SW 1271 (cell line): ENCODE measurements around the gene R3HDM1.
"Not testable (repeated sequence)": the region's sequence is repeated elsewhere in the genome, so short reads cannot be mapped to it uniquely, and the experiment has no call there.

Source experiments
- DNase-seq, 2 experiments: peaks; one replicate each; lab custom pipeline; 2025; lab: John Stamatoyannopoulos, UW

Gene R3HDM1

GRCh38 chr2:135709992-135710391 is 178.7 kb downstream of the R3HDM1 start:
- peak in 1 of 2 experiments; percentile 23 for DNase-seq

DNA sequence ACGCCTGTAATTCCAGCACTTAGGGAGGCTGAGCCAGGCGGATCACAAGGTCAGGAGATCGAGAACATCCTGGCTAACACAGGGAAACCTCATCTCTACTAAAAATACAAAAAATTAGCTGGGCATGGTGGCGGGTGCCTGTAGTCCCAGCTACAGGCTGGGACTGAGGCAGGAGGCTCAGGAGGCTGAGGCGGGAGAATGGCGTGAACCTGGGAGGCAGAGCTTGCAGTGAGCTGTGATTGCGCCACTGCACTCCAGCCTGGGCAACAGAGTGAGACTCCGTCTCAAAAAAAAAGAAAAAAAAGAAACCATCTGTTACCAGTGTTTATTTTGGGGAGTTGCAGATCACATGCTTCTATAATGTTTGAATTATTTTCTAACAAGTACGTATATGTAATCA is 183.8 kb downstream of the R3HDM1 start:
- DNase-seq, result not testable (repeated sequence)

- DNase-seq, result no peak
These were observed 196.9 kb downstream of the R3HDM1 start for GRCh38 chr2:135728064-135728743.

DNA sequence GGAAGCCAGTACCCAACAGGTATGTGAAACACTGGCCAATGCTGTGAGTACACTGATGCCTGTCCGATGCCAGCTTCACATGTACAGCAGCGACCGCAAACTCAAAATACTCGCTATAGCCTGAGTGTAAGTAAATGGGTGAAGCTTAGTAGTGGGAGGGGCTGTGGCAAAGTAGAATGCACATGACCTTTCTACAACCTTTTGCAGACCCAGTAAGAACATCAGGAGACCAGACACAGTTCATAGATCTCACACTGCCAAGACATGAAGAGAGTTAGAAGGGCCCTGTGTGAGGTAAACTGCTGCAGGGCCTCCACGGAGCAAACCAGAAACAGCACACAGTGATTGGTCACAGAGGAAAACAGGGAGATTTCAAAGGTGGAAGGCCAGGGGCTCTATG is 201.3 kb downstream of the R3HDM1 start:
- no peak for DNase-seq

DNA sequence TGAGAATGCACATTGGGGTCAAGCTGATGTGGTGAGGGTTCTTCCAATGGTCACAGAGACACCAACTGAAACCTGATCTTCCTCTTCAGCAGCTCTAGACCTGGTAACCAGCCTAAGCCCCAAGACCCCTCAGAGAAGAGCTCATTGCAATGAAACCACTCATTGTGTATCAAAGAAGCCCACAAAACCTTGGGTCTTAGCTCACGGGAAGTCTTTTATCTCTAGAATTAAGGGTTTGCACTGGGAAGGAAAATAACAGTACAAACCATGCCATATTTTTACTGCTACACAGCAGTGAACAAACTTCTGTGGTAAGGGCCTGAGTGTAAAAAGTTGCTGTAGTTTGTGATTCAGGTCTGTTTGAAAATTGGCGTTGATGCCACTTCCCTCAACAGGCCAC is 201.8 kb downstream of the R3HDM1 start:
- DNase-seq, result no peak

DNA sequence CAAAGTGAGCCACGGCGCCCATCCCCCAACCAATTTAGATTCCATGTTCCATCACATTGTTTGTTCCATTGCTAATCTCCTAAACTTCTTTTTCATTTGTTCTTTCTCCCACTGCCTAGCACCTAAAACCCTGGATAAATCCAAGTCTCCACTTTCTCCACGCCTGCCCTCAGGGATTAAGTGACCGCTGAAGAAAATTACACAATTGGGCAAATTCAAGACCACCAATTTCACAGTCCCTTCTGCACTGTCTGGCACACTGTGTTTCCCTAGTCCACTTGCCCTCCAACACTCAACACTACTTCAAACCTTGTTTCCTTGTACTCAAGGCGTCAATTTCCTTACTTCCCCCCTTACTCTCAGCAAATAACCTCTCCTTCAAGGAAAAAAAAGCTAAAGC is 205.3 kb downstream of the R3HDM1 start:
- DNase-seq, result no peak

DNA sequence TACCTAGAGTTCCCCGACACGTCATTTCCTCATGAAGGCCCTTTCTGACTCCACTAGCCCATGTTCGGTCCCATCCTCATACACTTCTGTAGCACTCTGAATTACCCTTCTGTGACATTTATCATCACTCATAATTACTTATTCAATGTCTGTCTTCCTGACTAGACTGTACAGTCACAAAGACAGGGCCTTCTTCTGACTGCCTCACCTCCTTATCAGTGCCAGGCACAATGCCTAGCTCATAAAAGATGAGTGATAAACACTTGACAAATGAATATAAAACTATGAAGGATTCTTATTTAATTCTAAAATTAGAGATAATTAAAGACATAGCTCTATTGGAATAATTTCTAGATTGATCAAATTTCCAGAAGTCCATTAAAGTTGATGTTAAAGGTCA is 208.9 kb downstream of the R3HDM1 start:
- DNase-seq, result no peak

DNA sequence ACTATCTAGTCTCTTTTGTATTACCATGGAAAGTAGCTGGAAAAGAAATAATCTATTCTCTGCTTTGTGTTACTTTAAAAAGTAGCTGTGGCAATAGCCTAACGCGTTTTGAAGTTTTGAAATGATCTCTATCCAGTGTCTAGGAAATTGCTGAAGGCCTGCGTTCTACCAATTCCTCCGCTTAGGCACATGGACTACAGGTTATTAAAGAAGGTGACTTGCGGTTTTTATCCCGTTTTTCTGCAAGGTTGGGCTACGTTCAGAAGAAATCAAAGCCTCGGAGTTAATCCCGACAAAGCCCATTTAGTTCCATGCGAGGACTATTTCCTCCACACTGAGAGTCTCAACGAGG is 209.7 kb downstream of the R3HDM1 start:
- DNase-seq, result no peak

- peak; percentile 95 to 97 for DNase-seq
These were observed 210.4 kb downstream of the R3HDM1 start, which contains the start of gene UBXN4 for GRCh38 chr2:135741395-135742324. Gene UBXN4 (plus strand): TSS chr2:135741855. CDS start chr2:135741930, 75 bp downstream.

GRCh38 chr2:135742325-135742757 is 211.1 kb downstream of the R3HDM1 start:
- peak; percentile 4 to 52 for DNase-seq

GRCh38 chr2:135743860-135744259 is 212.6 kb downstream of the R3HDM1 start:
- no peak for DNase-seq

DNA sequence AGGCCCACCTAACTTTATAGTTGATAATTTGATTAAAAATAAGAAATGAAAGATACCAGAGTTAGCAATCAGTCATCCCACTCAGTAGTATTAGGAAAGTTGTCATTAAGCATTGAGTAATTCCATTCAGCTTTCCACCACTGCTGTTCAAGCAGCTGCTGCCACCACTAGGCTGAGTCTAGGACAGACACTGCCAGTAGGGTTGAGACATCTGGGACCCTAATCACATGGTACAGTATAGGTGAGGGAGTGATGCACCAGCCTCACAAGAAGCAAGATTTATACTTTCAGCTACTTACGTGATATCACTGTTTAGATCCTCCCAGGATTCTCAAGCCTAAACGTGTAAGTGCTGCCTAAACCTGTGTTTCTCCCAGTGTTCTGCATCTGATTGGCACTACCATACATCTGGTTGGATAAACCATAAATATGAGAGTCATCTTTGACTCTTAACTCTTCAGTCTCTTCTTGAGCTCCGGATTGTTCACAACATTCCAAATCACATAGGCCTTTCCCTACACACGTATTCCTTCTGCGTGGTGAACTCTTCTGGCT is 213.6 kb downstream of the R3HDM1 start:
- peak; percentile 3 to 58 for DNase-seq

- DNase-seq, result no peak
These were observed 214.3 kb downstream of the R3HDM1 start for GRCh38 chr2:135745545-135745944.

DNA sequence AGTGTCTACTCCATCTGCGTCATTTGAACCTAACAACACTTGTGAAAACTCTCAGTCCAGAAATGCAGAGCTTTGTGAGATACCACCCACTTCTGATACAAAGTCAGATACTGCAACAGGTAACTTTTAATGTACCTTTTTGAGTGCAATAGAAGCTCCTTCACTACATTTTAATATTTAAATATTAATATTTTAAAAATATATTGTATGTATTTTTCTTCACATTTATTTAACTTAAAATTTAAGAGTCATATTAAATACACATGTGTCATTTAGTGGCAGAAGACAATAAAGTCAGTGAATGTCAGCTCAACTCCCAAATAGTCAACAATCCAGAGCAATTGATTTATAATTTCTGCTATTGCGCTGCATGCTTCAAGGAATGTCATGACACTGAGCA is 224.3 kb downstream of the R3HDM1 start:
- no peak for DNase-seq

DNA sequence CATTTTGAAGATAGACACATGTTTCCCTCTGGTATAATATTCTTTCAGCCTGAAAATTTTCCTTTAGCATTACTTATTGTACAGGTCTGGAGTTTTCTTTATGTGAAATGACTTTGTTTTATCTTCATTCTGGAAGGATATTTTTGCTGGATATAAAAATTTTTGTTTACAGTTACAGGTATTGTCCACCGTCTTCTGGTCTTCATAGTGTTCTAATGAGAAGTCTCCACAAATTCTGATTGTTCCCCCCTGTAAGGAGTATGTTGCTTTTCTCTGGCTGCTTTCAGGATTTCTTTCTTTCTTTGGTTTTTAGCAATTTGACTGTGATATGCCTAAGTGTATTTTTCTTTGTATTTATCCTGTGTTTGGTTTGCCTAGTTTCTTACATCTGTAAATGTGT is 225.4 kb downstream of the R3HDM1 start:
- no peak for DNase-seq

- DNase-seq, result no peak
These were observed 230.7 kb downstream of the R3HDM1 start for GRCh38 chr2:135762022-135762421.

DNA sequence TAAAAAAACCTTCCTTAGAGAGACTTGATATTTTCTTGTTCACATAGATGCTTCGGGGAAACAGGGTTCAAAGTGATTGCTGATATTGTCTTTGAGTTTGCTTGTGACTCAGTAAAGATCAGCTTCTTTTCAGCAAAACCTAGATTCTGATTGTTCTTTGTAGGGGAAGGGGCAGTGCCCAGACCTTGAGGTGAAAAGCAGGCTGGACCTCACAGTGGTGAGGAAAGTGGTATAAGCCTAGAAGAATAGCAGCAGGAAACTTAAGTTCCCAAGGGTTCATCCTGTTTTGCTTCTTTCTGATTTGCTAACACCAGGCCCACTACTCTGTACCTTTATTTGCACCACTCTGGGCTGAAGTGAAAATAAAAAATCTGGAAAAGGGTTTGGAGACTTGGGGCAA is 231.2 kb downstream of the R3HDM1 start:
- no peak for DNase-seq

DNA sequence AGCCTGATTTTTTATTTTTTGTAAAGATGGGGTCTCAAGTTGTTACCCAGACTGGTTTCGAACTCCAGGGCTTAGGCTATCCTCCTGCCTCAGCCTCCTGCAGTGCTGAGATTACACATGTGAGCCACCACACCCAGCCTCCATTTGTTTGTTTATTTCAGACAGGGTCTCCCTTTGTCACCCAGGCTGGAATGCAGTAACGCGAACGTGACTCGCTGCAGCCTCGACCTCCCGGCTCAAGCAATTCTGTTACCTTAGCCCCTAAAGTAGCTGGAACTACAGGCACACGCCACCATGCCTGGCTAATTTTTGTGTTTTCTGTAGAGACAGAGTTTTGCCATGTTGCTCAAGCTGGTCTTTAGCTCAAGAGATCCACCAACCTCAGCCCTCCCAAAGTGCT is 237.6 kb downstream of the R3HDM1 start:
- no peak for DNase-seq

DNA sequence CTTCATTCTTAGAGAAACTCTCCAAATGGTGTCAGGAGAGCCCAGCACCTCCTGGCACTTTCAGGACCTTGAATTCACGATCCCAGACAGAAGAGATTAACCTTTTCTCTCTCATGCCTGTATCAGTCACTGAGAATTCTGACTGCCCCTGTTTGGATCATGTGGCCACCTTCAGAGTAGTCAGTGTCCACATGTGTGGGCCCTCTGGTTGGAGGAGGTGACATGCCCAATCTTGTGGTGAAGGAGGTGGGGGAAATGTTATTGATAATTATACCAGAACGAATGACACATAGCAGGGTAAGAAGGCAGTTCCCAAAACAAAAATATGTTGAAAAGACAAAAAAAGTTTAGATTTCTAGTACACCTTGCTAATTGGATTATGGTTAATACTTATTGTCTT is 242.0 kb downstream of the R3HDM1 start:
- no peak for DNase-seq

DNA sequence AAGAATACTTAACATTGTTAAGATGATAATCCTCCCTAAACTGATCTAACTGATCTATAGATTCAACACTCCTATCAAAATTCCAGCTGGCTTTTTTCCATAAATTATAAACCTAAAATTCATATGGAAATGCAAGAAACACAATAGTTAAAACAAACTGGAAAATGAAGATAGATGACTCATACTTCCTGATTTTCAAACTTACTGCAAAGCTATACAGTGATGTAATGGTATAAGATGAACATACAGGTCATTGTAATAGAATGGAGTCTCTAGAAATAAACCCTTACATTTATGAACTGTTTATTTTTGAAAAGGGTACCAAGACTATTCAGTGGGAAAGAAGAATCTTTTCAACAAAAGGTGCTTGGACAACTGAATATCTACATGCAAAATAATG is 242.6 kb downstream of the R3HDM1 start:
- DNase-seq, result peak in 1 of 2 experiments; percentile 23
